Parathyroid adenoma (tissue), 2 donors: ENCODE measurements around the gene GGT5.
"Not testable (repeated sequence)": the region's sequence is repeated elsewhere in the genome, so short reads cannot be mapped to it uniquely, and the experiment has no call there.

Source experiments
- H2AFZ ChIP-seq: fragments of 300-600 bp; sonication (generic); one replicate; pipeline ENCODE4 v1.7.0; 2017; ENCODE audit warnings: antibody characterized with exemption, mild to moderate bottlenecking
- H3K27ac ChIP-seq: fragments of 300-600 bp; sonication (generic); one replicate; pipeline ENCODE4 v1.7.0; 2017
- H3K27me3 ChIP-seq: fragments of 300-600 bp; sonication (generic); one replicate; pipeline ENCODE4 v1.7.0; 2017; ENCODE audit warnings: low read length; ENCODE audit not compliant: control insufficient read depth, insufficient read depth
- H3K36me3 ChIP-seq: fragments of 300-600 bp; sonication (generic); one replicate; pipeline ENCODE4 v1.7.0; 2017; ENCODE audit warnings: low read length; ENCODE audit not compliant: control insufficient read depth, insufficient read depth
- H3K4me1 ChIP-seq: fragments of 300-600 bp; sonication (generic); one replicate; pipeline ENCODE4 v1.7.0; 2017; ENCODE audit warnings: control low read depth
- H3K4me2 ChIP-seq: fragments of 300-600 bp; sonication (generic); one replicate; pipeline ENCODE4 v1.7.0; 2017; ENCODE audit warnings: low read length
- H3K4me3 ChIP-seq: fragments of 300-600 bp; sonication (generic); one replicate; pipeline ENCODE4 v1.7.0; 2017; ENCODE audit warnings: low read depth, low read length
- H3K79me2 ChIP-seq: fragments of 300-600 bp; sonication (generic); one replicate; pipeline ENCODE4 v1.7.0; 2017; ENCODE audit warnings: control low read depth
- H3K9ac ChIP-seq: fragments of 300-600 bp; sonication (generic); one replicate; pipeline ENCODE4 v1.7.0; 2017; ENCODE audit warnings: mild to moderate bottlenecking
- H3K9me3 ChIP-seq: fragments of 300-600 bp; sonication (generic); one replicate; pipeline ENCODE4 v1.7.0; 2017; ENCODE audit warnings: low read length; ENCODE audit not compliant: control insufficient read depth
- TF ChIP-seq, protein P1 (sequence below): fragments of 300-600 bp; sonication (generic); IDR thresholded peaks from one replicate; pipeline ENCODE4 v1.7.0; 2017; ENCODE audit warnings: antibody characterized with exemption, mild to moderate bottlenecking
- donor health status: primary hyperparathyroidism.

GGT5 gene

DNA sequence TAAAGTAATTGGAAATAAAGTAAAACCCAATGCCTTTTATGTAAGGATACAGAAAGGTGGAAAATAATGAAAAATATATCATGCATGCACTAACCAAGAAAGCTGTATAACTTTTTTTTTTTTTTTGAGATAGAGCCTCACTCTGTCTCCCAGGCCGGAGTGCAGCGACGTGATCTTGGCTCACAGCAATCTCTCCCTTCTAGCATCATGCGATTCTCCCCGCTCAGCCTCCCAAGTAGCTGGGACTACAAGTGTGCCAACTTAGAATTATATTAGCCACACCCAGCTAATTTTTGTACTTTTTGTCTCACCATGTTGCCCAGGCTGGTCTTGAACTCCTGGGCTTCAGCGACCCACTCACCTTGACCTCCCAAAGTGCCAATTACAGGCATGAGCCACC is 4.5 kb downstream of the GGT5 start:
- H3K9ac ChIP-seq, result no peak overlapping the region
- H2AFZ ChIP-seq, result no peak overlapping the region
- no peaks in the 10 kb centered on the region for H3K27me3 ChIP-seq
- no peaks in the 10 kb centered on the region for H3K36me3 ChIP-seq
- no peak overlapping the region for H3K4me2 ChIP-seq
- peaks cover 2% of the 10 kb centered on the region for H3K4me1 ChIP-seq
- H3K9me3 ChIP-seq, result no peaks in the 10 kb centered on the region
- TF ChIP-seq, protein P1, sequence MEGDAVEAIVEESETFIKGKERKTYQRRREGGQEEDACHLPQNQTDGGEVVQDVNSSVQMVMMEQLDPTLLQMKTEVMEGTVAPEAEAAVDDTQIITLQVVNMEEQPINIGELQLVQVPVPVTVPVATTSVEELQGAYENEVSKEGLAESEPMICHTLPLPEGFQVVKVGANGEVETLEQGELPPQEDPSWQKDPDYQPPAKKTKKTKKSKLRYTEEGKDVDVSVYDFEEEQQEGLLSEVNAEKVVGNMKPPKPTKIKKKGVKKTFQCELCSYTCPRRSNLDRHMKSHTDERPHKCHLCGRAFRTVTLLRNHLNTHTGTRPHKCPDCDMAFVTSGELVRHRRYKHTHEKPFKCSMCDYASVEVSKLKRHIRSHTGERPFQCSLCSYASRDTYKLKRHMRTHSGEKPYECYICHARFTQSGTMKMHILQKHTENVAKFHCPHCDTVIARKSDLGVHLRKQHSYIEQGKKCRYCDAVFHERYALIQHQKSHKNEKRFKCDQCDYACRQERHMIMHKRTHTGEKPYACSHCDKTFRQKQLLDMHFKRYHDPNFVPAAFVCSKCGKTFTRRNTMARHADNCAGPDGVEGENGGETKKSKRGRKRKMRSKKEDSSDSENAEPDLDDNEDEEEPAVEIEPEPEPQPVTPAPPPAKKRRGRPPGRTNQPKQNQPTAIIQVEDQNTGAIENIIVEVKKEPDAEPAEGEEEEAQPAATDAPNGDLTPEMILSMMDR, result no peak
- H3K4me3 ChIP-seq, result no peak overlapping the region
- no peaks in the 10 kb centered on the region for H3K79me2 ChIP-seq
- no peak overlapping the region for H3K27ac ChIP-seq

DNA sequence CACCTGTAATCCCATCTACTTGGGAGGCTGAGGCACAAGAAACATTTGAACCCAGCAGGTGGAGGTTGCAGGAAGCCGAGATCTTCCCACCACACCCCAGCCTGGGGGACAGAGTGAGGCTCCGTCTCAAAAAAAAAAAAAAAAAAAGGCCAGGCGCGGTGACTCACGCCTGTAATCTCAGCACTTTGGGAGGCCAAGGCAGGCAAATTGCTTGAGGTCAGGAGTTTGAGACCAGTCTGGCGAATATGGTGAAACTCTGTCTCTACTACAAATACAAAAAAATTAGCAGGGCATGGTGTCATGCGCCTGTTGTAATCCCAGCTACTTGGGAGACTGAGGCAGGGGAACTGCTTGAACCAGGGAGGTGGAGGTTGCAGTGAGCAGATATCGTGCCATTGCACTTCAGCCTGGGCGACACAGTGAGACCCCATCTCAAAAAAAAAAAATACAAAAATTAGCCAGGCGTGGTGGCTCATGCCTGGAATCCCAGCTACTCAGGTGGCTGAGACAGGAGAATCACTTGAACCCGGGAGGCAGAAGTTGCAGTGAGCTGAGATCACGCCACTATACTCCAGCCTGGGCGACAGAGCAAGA is 6.7 kb downstream of the GGT5 start:
- not testable (repeated sequence) for H3K27ac ChIP-seq, H2AFZ ChIP-seq, H3K27me3 ChIP-seq, H3K4me1 ChIP-seq, H3K9me3 ChIP-seq, H3K4me2 ChIP-seq, H3K79me2 ChIP-seq, H3K9ac ChIP-seq, H3K4me3 ChIP-seq, H3K36me3 ChIP-seq

DNA sequence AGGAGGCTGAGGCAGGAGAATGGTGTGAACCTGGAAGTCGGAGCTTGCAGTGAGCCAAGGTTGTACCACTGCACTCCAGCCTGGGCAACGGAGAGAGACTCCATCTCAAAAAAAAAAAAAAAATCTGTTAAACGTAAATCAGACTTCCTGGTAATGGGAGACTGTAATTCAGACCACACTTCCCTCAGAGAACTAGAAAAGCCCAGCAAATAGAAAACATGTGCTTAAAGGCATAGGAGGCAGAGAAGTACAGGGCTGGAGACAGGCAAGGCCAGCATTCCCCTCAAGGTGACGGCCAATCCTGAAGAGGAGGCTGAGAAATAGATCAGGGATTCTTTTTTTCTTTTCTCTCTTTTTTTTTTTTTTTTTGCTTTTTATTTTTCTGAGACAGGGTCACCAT is 8.2 kb downstream of the GGT5 start:
- H3K4me2 ChIP-seq, result no peak overlapping the region
- H3K27ac ChIP-seq, result no peak overlapping the region
- no peaks in the 10 kb centered on the region for H3K36me3 ChIP-seq
- no peak overlapping the region for H3K4me3 ChIP-seq
- H3K79me2 ChIP-seq, result no peaks in the 10 kb centered on the region
- TF ChIP-seq, protein P1, result no peak
- no peak overlapping the region for H2AFZ ChIP-seq
- H3K9ac ChIP-seq, result no peak overlapping the region
- H3K27me3 ChIP-seq, result no peaks in the 10 kb centered on the region
- no peaks in the 10 kb centered on the region for H3K9me3 ChIP-seq
- H3K4me1 ChIP-seq, result no peaks in the 10 kb centered on the region

DNA sequence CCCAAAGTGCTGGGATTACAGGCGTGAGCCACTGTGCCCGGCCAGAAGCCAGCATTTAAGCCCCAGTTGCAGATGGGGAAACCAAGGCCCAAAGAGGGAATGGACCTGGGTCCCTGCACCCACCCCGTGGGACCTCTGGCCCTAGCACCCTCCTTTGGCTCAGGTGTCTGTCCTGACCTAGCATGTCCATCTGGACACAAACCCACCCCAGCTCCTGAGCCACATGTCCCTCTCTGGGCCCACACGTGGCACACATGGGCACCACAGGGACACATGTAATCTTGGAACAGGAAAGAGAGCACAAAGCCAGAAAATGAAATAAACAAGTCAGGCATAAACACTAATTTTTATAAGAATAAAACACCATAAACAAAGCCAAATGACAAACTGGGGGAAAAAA is 9.6 kb downstream of the GGT5 start:
- H3K79me2 ChIP-seq, result no peaks in the 10 kb centered on the region
- H2AFZ ChIP-seq, result no peak overlapping the region
- H3K4me1 ChIP-seq, result no peaks in the 10 kb centered on the region
- TF ChIP-seq, protein P1, result no peak
- H3K27me3 ChIP-seq, result no peaks in the 10 kb centered on the region
- H3K4me3 ChIP-seq, result no peak overlapping the region
- no peak overlapping the region for H3K9ac ChIP-seq
- H3K36me3 ChIP-seq, result no peaks in the 10 kb centered on the region
- H3K4me2 ChIP-seq, result no peak overlapping the region
- H3K27ac ChIP-seq, result no peak overlapping the region
- no peaks in the 10 kb centered on the region for H3K9me3 ChIP-seq

DNA sequence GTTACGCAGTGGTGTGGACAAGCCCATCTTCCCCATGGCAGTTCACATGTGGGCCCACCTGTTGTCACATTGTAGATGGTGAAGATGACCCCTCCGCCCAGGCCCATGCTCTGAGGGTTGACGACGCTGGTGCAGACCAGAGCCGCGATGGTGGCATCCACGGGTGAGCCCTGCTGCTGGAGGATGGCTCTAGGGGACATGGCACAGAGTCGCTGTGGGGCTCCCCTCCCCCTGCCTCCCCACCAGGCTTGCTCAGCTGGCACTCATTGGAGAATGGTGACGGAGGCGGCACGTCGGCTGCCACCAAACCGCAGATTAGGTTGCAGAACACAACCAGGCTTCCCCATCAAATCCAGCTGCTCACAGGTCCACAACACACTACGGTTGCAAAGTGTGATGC is 11.1 kb downstream of the GGT5 start:
- TF ChIP-seq, protein P1, result no peak
- no peak overlapping the region for H3K4me3 ChIP-seq

More for the DNA sequence above, 11.1 kb downstream of the GGT5 start:
- Histone ChIP-seq H3K9ac (no peak overlapping the region), H3K4me1 (no peaks in the 10 kb centered on the region), H3K27me3 (no peaks in the 10 kb centered on the region), H2AFZ (no peak overlapping the region), H3K79me2 (no peaks in the 10 kb centered on the region), H3K27ac (no peak overlapping the region), H3K36me3 (no peaks in the 10 kb centered on the region), H3K9me3 (no peaks in the 10 kb centered on the region), H3K4me2 (no peak overlapping the region)
